Right hindlimb (tissue), 1 donor: ENCODE measurements around the gene ZMYND11.
"Not testable (repeated sequence)": the region's sequence is repeated elsewhere in the genome, so short reads cannot be mapped to it uniquely, and the experiment has no call there.

Source experiments
- DNase-seq: peaks from one replicate; pipeline ENCODE4 v3.0.0-alpha.2; 2018

Gene ZMYND11

GRCh38 chr10:287026-287709, 151.9 kb downstream of the ZMYND11 start:
- DNase-seq: no peak

- no peak for DNase-seq
These were observed 152.6 kb downstream of the ZMYND11 start for GRCh38 chr10:287814-288213.

GRCh38 chr10:288316-289200, 153.3 kb downstream of the ZMYND11 start:
- DNase-seq: no peak

GRCh38 chr10:289581-289980, 154.3 kb downstream of the ZMYND11 start:
- DNase-seq: no peak

DNA sequence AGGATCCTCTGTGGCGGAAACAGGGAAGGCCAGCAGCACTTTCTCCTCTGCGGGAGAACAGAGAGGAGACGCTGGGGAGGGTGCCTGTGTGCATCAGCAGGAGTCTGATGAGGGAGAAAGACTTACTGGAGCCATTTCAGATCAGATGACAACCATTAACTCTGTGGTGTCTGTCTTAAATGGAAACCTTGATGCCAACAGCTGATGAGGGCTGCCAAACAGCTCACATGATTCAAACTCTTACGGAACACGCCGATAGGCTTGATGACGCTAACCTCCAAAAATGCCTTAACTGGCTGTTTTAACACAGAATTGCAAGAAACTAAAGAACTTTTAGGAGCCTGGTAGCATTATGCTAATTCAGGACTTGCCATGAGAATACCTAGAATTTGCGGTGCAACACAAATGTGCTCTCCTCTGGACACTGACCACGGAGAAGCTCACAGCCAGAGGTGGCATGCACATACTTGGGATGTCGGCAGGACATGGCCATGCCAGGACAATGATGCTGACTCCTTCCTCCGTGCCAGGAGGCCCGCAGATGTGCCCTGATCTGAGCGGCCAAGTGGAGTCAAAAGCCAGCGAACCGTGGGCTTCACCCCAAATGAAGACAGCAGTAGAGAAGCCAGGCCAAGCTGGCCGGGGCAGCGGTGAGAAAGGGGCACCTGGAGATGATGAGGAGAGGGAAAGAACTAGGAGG, 154.9 kb downstream of the ZMYND11 start:
- no peak for DNase-seq

- no peak for DNase-seq
These were observed 158.4 kb downstream of the ZMYND11 start for GRCh38 chr10:293636-294035.

- DNase-seq: no peak
These were observed 162.3 kb downstream of the ZMYND11 start for GRCh38 chr10:297567-297966.

DNA sequence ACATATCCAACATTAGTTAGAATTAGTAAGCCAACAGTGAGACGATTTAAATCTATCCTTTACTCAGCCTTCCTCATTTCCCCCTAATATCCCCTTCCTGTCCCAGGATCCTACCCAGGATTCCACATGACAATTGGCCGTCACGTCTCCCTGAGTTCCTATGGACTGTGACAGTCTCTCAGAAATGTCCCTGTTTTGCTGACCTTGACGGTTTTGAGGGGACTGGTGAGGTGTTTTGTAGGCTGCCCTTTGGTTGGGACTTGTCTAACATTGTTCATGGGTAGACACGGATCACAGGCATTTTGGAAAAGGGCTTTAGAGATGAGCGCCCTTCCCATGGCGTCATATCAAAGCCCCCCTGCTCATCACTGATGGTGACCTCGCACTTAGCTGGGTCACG, 162.8 kb downstream of the ZMYND11 start:
- no peak for DNase-seq

DNA sequence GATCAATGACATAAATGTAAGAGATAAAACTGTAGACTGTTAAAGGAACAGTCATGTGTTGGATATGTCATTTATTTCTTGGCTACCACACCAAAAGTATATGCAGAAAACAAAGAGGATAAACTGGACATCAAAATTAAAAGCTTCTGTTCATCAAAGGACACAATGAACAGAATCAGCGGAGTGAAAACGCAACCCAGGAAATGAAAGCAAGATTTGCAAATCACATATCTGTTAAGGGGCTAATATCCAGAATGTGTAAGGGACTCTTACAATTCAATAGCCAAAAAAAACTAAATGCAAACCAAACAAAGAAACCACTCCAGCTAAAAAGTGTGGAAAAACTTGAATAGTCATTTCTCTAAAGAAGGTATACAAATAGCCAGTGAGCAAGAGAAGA, 164.3 kb downstream of the ZMYND11 start:
- DNase-seq: no peak

DNA sequence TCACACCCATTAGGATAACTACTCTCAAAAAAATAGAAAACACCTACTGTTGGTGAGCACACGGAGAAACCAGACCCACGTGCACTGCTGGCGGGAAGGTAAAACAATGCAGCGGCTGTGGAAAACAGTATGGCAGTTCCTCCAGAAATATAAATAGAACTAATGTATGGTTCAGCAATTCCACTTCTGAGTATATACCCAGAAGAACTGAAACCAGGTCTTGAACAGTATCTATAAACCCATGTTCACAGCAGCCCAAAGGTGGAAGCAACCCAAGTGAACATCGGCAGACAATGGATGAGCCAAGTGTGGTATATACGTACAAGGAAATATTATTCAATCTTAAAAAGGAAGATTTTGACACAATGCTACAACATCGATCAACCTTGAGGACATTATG, 164.7 kb downstream of the ZMYND11 start:
- DNase-seq: no peak

GRCh38 chr10:300580-300979, 165.3 kb downstream of the ZMYND11 start:
- not testable (repeated sequence) for DNase-seq

- DNase-seq: no peak
These were observed 166.3 kb downstream of the ZMYND11 start for GRCh38 chr10:301536-301935.
